HEK293 (cell line): ENCODE results near the gene KIAA0232.

Experiments used
- CTCF ChIA-PET: fragments of 350-600 bp; formaldehyde crosslinking; extraction: SDS; loops from one replicate; lab custom pipeline; 2021; ENCODE audit warnings: antibody characterized with exemption; lab: Yijun Ruan, JAX
- POLR2A ChIA-PET: fragments of 300-600 bp; formaldehyde crosslinking; extraction: SDS; loops from one replicate; lab custom pipeline; 2020; ENCODE audit warnings: antibody characterized with exemption, inconsistent platforms; lab: Yijun Ruan, JAX
- H3K27ac ChIP-seq: fragments of 200-500 bp; sonication (Bioruptor generic); 2 replicates; pipeline ENCODE4 v1.5.1; 2014; ENCODE audit warnings: low read depth, low read length, control low read depth, inconsistent platforms; ENCODE audit errors: extremely low read depth
- H3K36me3 ChIP-seq, 2 experiments: fragments of 200-500 bp in 1 of 2; sonication (Bioruptor generic) in 1 of 2; 1 replicate in 1 of 2; 2 replicates in 1 of 2; pipeline ENCODE4 v1.5.1; 2014 to 2017; ENCODE audit warnings: inconsistent platforms in 2 of 2, low read length in 2 of 2; ENCODE audit not compliant: control insufficient read depth in 2 of 2, insufficient read depth in 1 of 2
- H3K4me1 ChIP-seq: fragments of 200-500 bp; sonication (Bioruptor generic); 2 replicates; pipeline ENCODE4 v1.5.1; 2014; ENCODE audit warnings: mild to moderate bottlenecking, low read length, inconsistent platforms; ENCODE audit not compliant: control insufficient read depth, insufficient read depth
- H3K4me3 ChIP-seq: 2 replicates; pipeline ENCODE4 v1.5.1; 2011; ENCODE audit warnings: low read depth, mild to moderate bottlenecking, control low read depth, low read length, moderate library complexity
- H3K9me3 ChIP-seq: fragments of 200-500 bp; sonication (Bioruptor generic); 2 replicates; pipeline ENCODE4 v1.5.1; 2014; ENCODE audit warnings: low read depth, low read length, inconsistent platforms; ENCODE audit not compliant: control insufficient read depth, insufficient read depth
- BCL11B ChIP-seq: fragments of 450-650 bp; formaldehyde crosslinking; IDR thresholded peaks from 2 replicates; pipeline ENCODE4 v1.5.1; 2016; ENCODE audit warnings: low read depth, missing biosample characterization, missing genetic modification characterization
- GLI4 ChIP-seq: fragments of 450-650 bp; formaldehyde crosslinking; IDR thresholded peaks from 2 replicates; pipeline ENCODE4 v1.5.1; 2016; ENCODE audit warnings: missing biosample characterization, missing genetic modification characterization
- KLF8 ChIP-seq: fragments of 450-650 bp; formaldehyde crosslinking; IDR thresholded peaks from 2 replicates; pipeline ENCODE4 v1.5.1; 2016; ENCODE audit warnings: missing biosample characterization, missing genetic modification characterization
- MYNN ChIP-seq: fragments of 450-650 bp; formaldehyde crosslinking; IDR thresholded peaks from 2 replicates; pipeline ENCODE4 v1.5.1; 2016; ENCODE audit warnings: missing biosample characterization, missing genetic modification characterization, borderline replicate concordance
- PRDM10 ChIP-seq: fragments of 450-650 bp; formaldehyde crosslinking; IDR thresholded peaks from 2 replicates; pipeline ENCODE4 v1.5.1; 2016; ENCODE audit warnings: missing biosample characterization, missing genetic modification characterization
- ZBTB1 ChIP-seq: fragments of 450-650 bp; formaldehyde crosslinking; IDR thresholded peaks from 2 replicates; pipeline ENCODE4 v1.5.1; 2016; ENCODE audit warnings: missing biosample characterization, missing genetic modification characterization
- ZNF175 ChIP-seq: fragments of 450-650 bp; formaldehyde crosslinking; IDR thresholded peaks from 2 replicates; pipeline ENCODE4 v1.5.1; 2016; ENCODE audit warnings: missing biosample characterization, missing genetic modification characterization
- ZNF211 ChIP-seq: fragments of 450-650 bp; formaldehyde crosslinking; IDR thresholded peaks from 2 replicates; pipeline ENCODE4 v1.5.1; 2016; ENCODE audit warnings: low read depth, missing biosample characterization, missing genetic modification characterization
- ZNF302 ChIP-seq: fragments of 450-650 bp; formaldehyde crosslinking; IDR thresholded peaks from 2 replicates; pipeline ENCODE4 v1.5.1; 2016; ENCODE audit warnings: missing biosample characterization, missing genetic modification characterization, low read depth
- ZNF433 ChIP-seq: fragments of 450-650 bp; formaldehyde crosslinking; IDR thresholded peaks from 2 replicates; pipeline ENCODE4 v1.5.1; 2016; ENCODE audit warnings: missing biosample characterization, missing genetic modification characterization, low read depth
- ZNF501 ChIP-seq: fragments of 450-650 bp; formaldehyde crosslinking; IDR thresholded peaks from 2 replicates; pipeline ENCODE4 v1.5.1; 2016; ENCODE audit warnings: missing biosample characterization, missing genetic modification characterization
- ZNF521 ChIP-seq: fragments of 450-650 bp; formaldehyde crosslinking; IDR thresholded peaks from 2 replicates; pipeline ENCODE4 v1.5.1; 2017; ENCODE audit warnings: missing biosample characterization, mild to moderate bottlenecking, missing genetic modification characterization
- ZNF561 ChIP-seq: fragments of 450-650 bp; IDR thresholded peaks from 2 replicates; pipeline ENCODE4 v1.5.1; 2018; ENCODE audit warnings: missing biosample characterization, missing genetic modification characterization, borderline replicate concordance
- ZNF610 ChIP-seq: fragments of 450-650 bp; formaldehyde crosslinking; IDR thresholded peaks from 2 replicates; pipeline ENCODE4 v1.5.1; 2016; ENCODE audit warnings: missing biosample characterization, missing genetic modification characterization, borderline replicate concordance
- ZSCAN23 ChIP-seq: fragments of 450-650 bp; formaldehyde crosslinking; IDR thresholded peaks from 2 replicates; pipeline ENCODE4 v1.5.1; 2016; ENCODE audit warnings: missing biosample characterization, missing genetic modification characterization
- TF ChIP-seq, protein P1 (sequence below): sonication (generic); formaldehyde crosslinking; IDR thresholded peaks from 2 replicates; pipeline ENCODE4 v1.8.1; 2022; ENCODE audit warnings: mild to moderate bottlenecking, moderate library complexity, missing genetic modification reagents
- TF ChIP-seq, protein P2 (sequence below): fragments of 450-650 bp; formaldehyde crosslinking; IDR thresholded peaks from 2 replicates; pipeline ENCODE4 v1.5.0; 2017; ENCODE audit warnings: missing biosample characterization, missing genetic modification characterization, borderline replicate concordance
- TF ChIP-seq, protein P3 (sequence below): fragments of 450-650 bp; formaldehyde crosslinking; IDR thresholded peaks from 2 replicates; pipeline ENCODE4 v1.5.1; 2016; ENCODE audit warnings: missing biosample characterization, missing genetic modification characterization

KIAA0232 gene

GRCh38 chr4:6799091-6799490, 16.6 kb downstream of the KIAA0232 start:
- no peak overlapping the region for H3K4me3 ChIP-seq
- TF ChIP-seq, protein P1, sequence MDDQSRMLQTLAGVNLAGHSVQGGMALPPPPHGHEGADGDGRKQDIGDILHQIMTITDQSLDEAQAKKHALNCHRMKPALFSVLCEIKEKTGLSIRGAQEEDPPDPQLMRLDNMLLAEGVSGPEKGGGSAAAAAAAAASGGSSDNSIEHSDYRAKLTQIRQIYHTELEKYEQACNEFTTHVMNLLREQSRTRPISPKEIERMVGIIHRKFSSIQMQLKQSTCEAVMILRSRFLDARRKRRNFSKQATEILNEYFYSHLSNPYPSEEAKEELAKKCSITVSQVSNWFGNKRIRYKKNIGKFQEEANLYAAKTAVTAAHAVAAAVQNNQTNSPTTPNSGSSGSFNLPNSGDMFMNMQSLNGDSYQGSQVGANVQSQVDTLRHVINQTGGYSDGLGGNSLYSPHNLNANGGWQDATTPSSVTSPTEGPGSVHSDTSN (CRISPR knock-in tag) = no peak
- no peak for TF ChIP-seq ZNF211 (tag by site-specific recombination)
- TF ChIP-seq ZNF433 (tag by site-specific recombination) = no peak
- TF ChIP-seq ZBTB1 = no peak
- TF ChIP-seq ZNF561 (tag by site-specific recombination) = no peak
- TF ChIP-seq MYNN = no peak
- TF ChIP-seq GLI4 = no peak
- TF ChIP-seq, protein P2, sequence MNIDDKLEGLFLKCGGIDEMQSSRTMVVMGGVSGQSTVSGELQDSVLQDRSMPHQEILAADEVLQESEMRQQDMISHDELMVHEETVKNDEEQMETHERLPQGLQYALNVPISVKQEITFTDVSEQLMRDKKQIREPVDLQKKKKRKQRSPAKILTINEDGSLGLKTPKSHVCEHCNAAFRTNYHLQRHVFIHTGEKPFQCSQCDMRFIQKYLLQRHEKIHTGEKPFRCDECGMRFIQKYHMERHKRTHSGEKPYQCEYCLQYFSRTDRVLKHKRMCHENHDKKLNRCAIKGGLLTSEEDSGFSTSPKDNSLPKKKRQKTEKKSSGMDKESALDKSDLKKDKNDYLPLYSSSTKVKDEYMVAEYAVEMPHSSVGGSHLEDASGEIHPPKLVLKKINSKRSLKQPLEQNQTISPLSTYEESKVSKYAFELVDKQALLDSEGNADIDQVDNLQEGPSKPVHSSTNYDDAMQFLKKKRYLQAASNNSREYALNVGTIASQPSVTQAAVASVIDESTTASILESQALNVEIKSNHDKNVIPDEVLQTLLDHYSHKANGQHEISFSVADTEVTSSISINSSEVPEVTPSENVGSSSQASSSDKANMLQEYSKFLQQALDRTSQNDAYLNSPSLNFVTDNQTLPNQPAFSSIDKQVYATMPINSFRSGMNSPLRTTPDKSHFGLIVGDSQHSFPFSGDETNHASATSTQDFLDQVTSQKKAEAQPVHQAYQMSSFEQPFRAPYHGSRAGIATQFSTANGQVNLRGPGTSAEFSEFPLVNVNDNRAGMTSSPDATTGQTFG = no peak
- TF ChIP-seq ZSCAN23 (tag by site-specific recombination) = no peak
- TF ChIP-seq ZNF302 (tag by site-specific recombination) = no peak
- TF ChIP-seq ZNF610 (tag by site-specific recombination) = no peak
- no peak for TF ChIP-seq KLF8 (tag by site-specific recombination)
- no peak for TF ChIP-seq ZNF175 (tag by site-specific recombination)
- no peak for TF ChIP-seq BCL11B (tag by site-specific recombination)
- no peak for TF ChIP-seq PRDM10 (tag by site-specific recombination)
- TF ChIP-seq ZNF521 (tag by site-specific recombination) = no peak
- TF ChIP-seq ZNF501 (tag by site-specific recombination) = no peak
- CTCF ChIA-PET = no interaction called here
- no peaks in the 10 kb centered on the region; the same call in 1 of the 2 replicates for H3K4me1 ChIP-seq
- POLR2A ChIA-PET = no interaction called here
- H3K27ac ChIP-seq = no peak overlapping the region
- H3K9me3 ChIP-seq = no peaks in the 10 kb centered on the region
- peaks cover 0 to 19% of the 10 kb centered on the region in 2 experiments; a peak in 1 of 3 replicates for H3K36me3 ChIP-seq

DNA sequence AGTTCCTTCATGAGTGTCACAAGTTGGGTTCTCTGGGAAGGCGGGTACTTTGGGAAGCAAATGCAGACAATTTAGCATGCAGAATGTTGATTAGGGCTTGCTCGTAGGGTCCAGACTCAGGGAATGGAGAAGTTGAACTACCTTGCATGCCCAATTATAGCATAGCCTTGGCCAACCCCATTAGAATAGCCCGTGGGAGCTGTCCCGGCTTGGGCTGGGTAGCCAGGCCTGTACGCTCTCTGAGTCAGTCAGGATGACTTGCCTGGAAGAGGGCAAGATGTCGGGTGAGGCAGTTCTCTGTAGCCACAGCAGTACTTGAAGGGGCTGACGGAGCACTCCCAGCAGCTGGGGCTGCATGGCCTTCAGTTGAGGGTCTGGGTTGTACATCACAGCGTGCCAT, 19.5 kb downstream of the KIAA0232 start:
- no peak overlapping the region for H3K4me3 ChIP-seq
- H3K9me3 ChIP-seq = no peaks in the 10 kb centered on the region
- H3K36me3 ChIP-seq = peaks cover 0 to 5% of the 10 kb centered on the region in 2 experiments; a peak in 1 of 3 replicates
- TF ChIP-seq, protein P3, sequence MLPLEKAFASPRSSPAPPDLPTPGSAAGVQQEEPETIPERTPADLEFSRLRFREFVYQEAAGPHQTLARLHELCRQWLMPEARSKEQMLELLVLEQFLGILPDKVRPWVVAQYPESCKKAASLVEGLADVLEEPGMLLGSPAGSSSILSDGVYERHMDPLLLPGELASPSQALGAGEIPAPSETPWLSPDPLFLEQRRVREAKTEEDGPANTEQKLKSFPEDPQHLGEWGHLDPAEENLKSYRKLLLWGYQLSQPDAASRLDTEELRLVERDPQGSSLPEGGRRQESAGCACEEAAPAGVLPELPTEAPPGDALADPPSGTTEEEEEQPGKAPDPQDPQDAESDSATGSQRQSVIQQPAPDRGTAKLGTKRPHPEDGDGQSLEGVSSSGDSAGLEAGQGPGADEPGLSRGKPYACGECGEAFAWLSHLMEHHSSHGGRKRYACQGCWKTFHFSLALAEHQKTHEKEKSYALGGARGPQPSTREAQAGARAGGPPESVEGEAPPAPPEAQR (tag by site-specific recombination) = no peak
- no peak overlapping the region for H3K27ac ChIP-seq
- CTCF ChIA-PET = interaction anchor here (0.9 kb wide), 1 partner anchor 107 kb away, joined by 5 read pairs; no protein-coding TSS in a partner anchor
- POLR2A ChIA-PET = no interaction called here
- H3K4me1 ChIP-seq = no peaks in the 10 kb centered on the region; the same call in 1 of the 2 replicates
